Esophagus mucosa (tissue), 1 donor: ENCODE results near the gene PCBP1. TPM values are rescaled to one million over a fixed set of nuclear protein-coding genes. Genes with fewer than 3 reads are reported as not detected.
A peak's percentile ranks its signal among the peaks of the same experiment; 100 is the strongest.
"Not testable (repeated sequence)": the region's sequence is repeated elsewhere in the genome, so short reads cannot be mapped to it uniquely, and the experiment has no call there.

ENCODE experiments used
- ATAC-seq: fragments of 200-7000 bp; cut with Tn5 transposase; one replicate; pipeline ENCODE4 v1.9.1; 2020
- total RNA-seq: library from RNA; stranded (reverse); gene quantifications from one replicate; pipeline ENCODE4 v1.2.4, GENCODE V29; 2023
- donor health status: DM: yes; HTN: yes; CAD: no.

PCBP1 gene
- total RNA-seq, 1 donor from 2014 or later: 214 TPM

- ATAC-seq: peak; percentile 71
These were observed 3.7 kb upstream of the PCBP1 start for GRCh38 chr2:70083344-70084156.

DNA sequence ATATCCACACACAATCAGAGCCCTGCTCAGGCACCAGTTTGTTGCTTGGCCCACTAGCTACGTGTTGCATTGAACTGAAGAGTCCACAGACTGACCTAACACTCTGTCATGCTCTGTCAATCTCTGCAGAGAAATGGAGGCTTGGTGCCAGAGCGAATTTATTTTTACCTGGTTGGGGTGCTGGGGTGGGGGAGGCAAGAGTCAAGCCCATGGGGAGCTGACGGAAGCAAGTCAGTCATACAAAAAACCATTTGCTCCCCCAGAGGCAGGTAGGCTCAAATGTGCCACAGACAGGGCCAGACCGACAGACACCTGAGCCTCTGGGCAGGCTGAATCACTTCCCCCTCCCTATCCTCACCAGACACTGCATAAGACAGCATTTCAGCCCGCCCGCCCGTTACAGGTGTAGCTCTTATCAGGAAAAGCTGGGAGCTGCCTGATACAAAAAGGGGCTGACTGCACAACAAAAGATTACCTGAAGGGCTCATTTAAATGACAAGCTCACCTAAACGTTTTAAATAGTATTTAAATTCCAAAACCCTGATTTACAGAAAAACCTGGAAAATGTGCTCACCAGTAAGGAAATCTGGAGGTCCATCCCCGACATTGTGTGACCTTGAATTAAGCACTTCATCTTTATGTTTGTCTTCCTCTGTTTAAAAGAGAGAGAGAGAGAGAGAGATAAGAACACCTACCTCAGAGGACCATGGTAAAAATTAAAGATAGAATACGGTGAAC is 2.1 kb upstream of the PCBP1 start:
- peak; percentile 35 for ATAC-seq

DNA sequence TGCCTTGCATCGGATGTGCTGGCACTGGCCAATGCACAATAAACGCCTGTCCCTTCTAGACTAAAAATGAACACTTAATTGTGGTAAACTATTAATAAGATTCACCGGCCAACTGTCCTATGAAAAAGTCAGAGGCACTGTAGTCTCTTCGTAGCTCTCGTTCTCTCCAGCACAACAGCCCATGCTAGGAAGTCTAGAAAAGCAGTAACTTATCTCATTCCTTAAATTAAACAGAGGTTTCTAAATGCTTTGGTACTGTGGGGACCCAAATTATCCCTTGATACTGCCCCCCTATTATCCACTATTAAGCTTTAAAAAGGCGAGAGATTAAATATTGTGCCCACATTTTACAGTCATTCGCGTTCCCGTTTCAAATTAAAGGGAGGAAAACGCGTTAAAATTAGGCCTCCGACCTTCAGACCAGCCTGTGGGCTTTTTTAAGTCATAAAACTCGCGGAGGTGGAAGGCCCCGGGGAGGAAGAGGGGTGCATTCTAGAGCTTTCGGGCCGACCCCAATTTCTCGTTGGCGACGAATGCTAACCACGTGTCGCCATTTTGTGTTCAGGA is 1.5 kb upstream of the PCBP1 start:
- ATAC-seq: no peak

DNA sequence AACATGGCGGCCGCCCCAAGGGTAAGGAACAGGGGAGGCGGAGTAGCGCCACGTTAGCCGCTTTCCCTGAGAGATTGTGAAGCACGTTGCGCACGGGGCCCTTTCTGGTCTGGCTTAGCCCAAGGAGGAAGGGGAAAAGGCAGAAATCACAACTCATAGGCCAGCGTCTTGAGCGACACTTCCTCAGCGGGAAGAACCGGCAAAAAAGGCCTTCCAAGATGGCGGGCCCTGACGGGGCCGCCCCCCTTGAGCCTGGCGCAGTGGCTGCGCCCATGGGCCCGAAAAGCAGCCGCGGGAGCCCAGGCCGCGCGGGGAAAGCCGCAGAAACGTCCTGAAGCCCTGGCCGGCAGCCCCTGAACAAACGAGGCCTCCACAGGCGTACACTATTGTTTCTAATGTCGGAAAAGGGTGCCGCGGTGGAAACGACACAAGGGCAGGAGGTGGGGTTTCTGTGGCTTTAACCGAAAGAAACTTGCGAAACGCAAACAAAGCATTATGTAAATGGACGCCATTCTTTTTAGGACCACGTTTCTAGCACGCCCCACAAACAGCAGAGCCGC is 919 bp upstream of the PCBP1 start:
- ATAC-seq: peak; percentile 22

DNA sequence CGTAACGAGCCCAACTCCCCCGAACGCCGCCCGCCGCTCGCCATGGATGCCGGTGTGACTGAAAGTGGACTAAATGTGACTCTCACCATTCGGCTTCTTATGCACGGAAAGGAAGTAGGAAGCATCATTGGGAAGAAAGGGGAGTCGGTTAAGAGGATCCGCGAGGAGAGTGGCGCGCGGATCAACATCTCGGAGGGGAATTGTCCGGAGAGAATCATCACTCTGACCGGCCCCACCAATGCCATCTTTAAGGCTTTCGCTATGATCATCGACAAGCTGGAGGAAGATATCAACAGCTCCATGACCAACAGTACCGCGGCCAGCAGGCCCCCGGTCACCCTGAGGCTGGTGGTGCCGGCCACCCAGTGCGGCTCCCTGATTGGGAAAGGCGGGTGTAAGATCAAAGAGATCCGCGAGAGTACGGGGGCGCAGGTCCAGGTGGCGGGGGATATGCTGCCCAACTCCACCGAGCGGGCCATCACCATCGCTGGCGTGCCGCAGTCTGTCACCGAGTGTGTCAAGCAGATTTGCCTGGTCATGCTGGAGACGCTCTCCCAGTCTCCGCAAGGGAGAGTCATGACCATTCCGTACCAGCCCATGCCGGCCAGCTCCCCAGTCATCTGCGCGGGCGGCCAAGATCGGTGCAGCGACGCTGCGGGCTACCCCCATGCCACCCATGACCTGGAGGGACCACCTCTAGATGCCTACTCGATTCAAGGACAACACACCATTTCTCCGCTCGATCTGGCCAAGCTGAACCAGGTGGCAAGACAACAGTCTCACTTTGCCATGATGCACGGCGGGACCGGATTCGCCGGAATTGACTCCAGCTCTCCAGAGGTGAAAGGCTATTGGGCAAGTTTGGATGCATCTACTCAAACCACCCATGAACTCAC is 673 bp downstream of the PCBP1 start:
- ATAC-seq: peak; percentile 17

GRCh38 chr2:70088598-70089219 is 1.4 kb downstream of the PCBP1 start:
- ATAC-seq: no peak

DNA sequence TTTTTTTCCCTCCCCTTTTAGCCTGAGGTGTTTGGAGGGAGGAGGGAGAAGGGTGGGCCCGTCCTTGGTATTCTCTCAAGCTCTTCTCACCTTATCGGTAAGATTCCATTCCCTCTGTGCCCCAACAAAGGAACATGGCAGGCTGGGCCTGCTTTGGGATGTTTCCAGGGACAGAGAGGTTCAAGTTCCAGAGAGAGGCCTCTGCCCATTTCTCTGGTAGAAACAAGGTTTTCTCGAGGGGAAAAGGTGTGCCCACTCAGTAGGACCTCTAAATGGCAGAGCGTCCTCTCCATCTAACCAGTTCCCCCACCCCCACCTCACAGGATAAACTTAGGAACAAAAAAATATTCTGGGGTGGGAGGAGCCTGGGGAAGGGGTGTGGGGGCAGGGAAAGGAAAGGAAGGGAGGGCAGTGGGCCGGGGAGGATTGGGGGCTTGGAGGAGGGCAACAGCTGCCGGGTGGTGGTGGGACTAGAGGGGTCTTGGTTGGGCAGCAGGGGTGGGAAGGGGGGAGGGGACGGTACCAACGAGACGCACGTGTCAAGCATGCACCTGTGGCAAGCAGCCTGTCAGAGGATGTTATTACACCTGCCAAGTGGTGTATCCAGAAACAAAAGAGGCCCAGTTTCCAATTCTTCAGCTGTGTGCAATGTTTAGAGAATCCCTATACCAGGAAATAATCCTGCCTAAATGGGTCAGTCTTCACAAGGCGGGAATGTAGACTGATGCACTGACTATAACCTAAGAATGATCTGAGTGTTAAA is 2.1 kb downstream of the PCBP1 start:
- no peak for ATAC-seq

- ATAC-seq: no peak
These were observed 2.8 kb downstream of the PCBP1 start for GRCh38 chr2:70089983-70090525.

- ATAC-seq: no peak
These were observed 3.5 kb downstream of the PCBP1 start for GRCh38 chr2:70090706-70091334.

DNA sequence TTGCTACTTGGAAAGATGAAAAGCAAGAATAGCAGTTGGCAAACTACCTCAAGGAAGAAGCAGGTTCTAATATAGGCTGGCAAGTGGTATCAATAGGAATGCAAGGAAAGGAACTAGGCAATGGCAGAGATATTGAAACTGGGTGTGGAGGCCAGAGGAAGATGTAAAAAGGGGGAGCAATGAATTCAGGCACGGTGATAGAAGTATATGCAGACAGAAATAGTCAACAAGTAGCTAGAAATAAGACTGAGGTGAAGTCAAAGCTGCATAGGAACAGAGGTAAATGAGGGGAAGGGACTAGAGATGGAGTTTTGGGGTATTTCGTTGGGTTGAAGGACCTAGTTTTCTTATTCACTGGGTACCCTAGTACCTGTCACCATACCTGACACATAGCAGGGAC is 4.1 kb downstream of the PCBP1 start:
- ATAC-seq: no peak

- no peak for ATAC-seq
These were observed 4.5 kb downstream of the PCBP1 start for GRCh38 chr2:70091816-70092215.

- not testable (repeated sequence) for ATAC-seq
These were observed 5.4 kb downstream of the PCBP1 start for GRCh38 chr2:70092576-70093243.

DNA sequence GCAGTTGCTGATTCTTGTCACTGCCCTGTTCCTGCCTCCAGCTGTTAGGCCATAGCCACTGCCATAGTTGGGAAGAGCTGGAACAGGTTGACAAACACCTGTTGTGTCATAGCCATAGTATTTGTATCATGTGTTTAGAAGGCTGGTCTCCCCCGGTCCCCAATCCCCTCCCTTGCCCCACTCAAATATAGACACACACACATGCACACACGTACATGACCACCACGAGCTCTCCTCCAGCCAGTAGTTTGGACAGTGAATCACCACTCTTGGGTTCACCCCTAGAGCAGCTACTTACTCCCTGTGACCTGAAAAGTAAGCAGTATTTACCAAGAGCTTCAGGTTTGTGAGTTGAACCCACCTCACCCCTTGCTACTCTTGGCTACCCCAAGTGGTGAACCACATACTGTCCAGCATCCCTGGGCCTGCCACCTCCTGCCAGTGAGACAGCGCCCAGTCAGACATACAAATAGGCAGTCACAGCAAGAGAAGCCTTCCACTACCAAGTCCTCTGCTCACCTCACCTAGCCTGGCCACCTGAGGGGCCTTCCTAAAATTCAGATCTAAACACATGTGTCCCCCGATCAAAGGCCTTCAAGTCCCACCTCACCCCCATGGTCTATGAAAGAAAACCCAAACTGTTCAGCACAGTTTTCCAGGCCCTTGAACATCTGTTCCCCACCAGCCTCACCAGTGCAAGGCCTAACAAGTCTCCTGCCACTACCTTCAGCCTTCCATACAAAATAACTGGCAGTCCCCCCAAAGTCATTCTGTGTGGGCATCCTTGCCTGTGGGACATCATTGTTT is 7.1 kb downstream of the PCBP1 start:
- ATAC-seq: peak; percentile 11

- peak; percentile 78 for ATAC-seq
These were observed 7.9 kb downstream of the PCBP1 start for GRCh38 chr2:70094978-70095719.

- no peak for ATAC-seq
These were observed 8.7 kb downstream of the PCBP1 start for GRCh38 chr2:70095720-70096670.

GRCh38 chr2:70098032-70098431 is 10.8 kb downstream of the PCBP1 start:
- no peak for ATAC-seq

- ATAC-seq: no peak
These were observed 12.0 kb downstream of the PCBP1 start for GRCh38 chr2:70099270-70099669.
